ENCODE data around the gene LRRFIP1. TPM values are rescaled to one million over a fixed set of nuclear protein-coding genes. Genes with fewer than 3 reads are reported as not detected.

The LRRFIP1 gene
- total and polyA plus RNA-seq, 2 donors (not counting 1 experiment from before 2014, with no cell fraction given), result 42.0 to 139 TPM

GRCh38 chr2:237824085-237824484, 196.7 kb downstream of the LRRFIP1 start:
- Histone ChIP-seq H3K4me2 (replicated peaks; ENCODE audit: low read depth, low read length, poor library complexity, severe bottlenecking) (no peak overlapping the region), H3K9me3 (ENCODE audit: control extremely low read depth in 1 of 3, control insufficient read depth in 2 of 3, insufficient read depth in 1 of 3, low read length in 2 of 3) (no peaks in the 10 kb centered on the region), H3K4me3 (ENCODE audit: control extremely low read depth in 1 of 5, extremely low read depth in 1 of 5, insufficient read depth in 1 of 5, low read depth in 2 of 5, low read length in 4 of 5) (no peak overlapping the region), H3K27ac (ENCODE audit: low read length in 2 of 2) (no peak overlapping the region), H3K9ac (ENCODE audit: low read length) (no peak overlapping the region), H2AFZ (ENCODE audit: insufficient read depth, low read depth, low read length, poor library complexity, severe bottlenecking) (no peak overlapping the region), H3K4me1 (ENCODE audit: control insufficient read depth in 2 of 2, insufficient read depth in 2 of 2, low read length in 2 of 2) (no peaks in the 10 kb centered on the region), H3K36me3 (replicated peaks in 1 of 2; ENCODE audit: control extremely low read depth in 1 of 2, control insufficient read depth in 1 of 2, extremely low read depth in 1 of 2, insufficient read depth in 2 of 2, low read length in 1 of 2) (no peaks in the 10 kb centered on the region), H3K79me2 (ENCODE audit: control insufficient read depth, insufficient read depth, low read length) (no peaks in the 10 kb centered on the region), H3K27me3 (replicated peaks in 1 of 4; ENCODE audit: control extremely low read depth in 1 of 4, control insufficient read depth in 3 of 4, insufficient read depth in 4 of 4, low read length in 3 of 4) (no peaks in the 10 kb centered on the region), H4K20me1 (ENCODE audit: control insufficient read depth, insufficient read depth, low read length, poor library complexity, severe bottlenecking) (no peaks in the 10 kb centered on the region)
- no peak overlapping the region for H3K4me3 Mint-ChIP-seq
- intact Hi-C loops (cut with micrococcal nuclease), result no loop called here
- H3K27ac Mint-ChIP-seq, result no peak overlapping the region
- H3K4me1 Mint-ChIP-seq, result no peaks in the 10 kb centered on the region
- ATAC-seq (ENCODE audit: low read depth) (no peak), DNase-seq (no peak)
- no peaks in the 10 kb centered on the region for H3K9me3 Mint-ChIP-seq (ENCODE audit: insufficient read depth)
- no peaks in the 10 kb centered on the region for H3K27me3 Mint-ChIP-seq
- no peak for TF ChIP-seq EZH2 (IDR thresholded peaks at IDR 0.05; ENCODE audit: borderline replicate concordance, insufficient read depth, low read depth, low read length, poor library complexity, severe bottlenecking)
- TF ChIP-seq CTCF (IDR thresholded peaks at IDR 0.05), result no peak
- POLR2A ChIA-PET, result no interaction called here
- 100% methylated on average over 2 of the region's 6 CpGs for WGBS (ENCODE audit: insufficient coverage)
- CTCF ChIA-PET, result interaction anchor here (0.5 kb wide), 1 partner anchor 160 kb away, joined by 7 read pairs; no protein-coding TSS in a partner anchor

- H3K4me3 Mint-ChIP-seq, result no peak overlapping the region
- H3K27me3 Mint-ChIP-seq, result no peaks in the 10 kb centered on the region
- Histone ChIP-seq H3K27me3 (replicated peaks in 1 of 4; ENCODE audit: control extremely low read depth in 1 of 4, control insufficient read depth in 3 of 4, insufficient read depth in 4 of 4, low read length in 3 of 4) (no peaks in the 10 kb centered on the region), H3K4me2 (replicated peaks; ENCODE audit: low read depth, low read length, poor library complexity, severe bottlenecking) (no peak overlapping the region), H3K4me3 (ENCODE audit: control extremely low read depth in 1 of 5, extremely low read depth in 1 of 5, insufficient read depth in 1 of 5, low read depth in 2 of 5, low read length in 4 of 5) (no peak overlapping the region), H4K20me1 (ENCODE audit: control insufficient read depth, insufficient read depth, low read length, poor library complexity, severe bottlenecking) (no peaks in the 10 kb centered on the region), H3K4me1 (ENCODE audit: control insufficient read depth in 2 of 2, insufficient read depth in 2 of 2, low read length in 2 of 2) (no peaks in the 10 kb centered on the region), H3K36me3 (replicated peaks in 1 of 2; ENCODE audit: control extremely low read depth in 1 of 2, control insufficient read depth in 1 of 2, extremely low read depth in 1 of 2, insufficient read depth in 2 of 2, low read length in 1 of 2) (no peaks in the 10 kb centered on the region), H3K27ac (ENCODE audit: low read length in 2 of 2) (no peak overlapping the region), H3K9ac (ENCODE audit: low read length) (no peak overlapping the region), H3K79me2 (ENCODE audit: control insufficient read depth, insufficient read depth, low read length) (no peaks in the 10 kb centered on the region), H2AFZ (ENCODE audit: insufficient read depth, low read depth, low read length, poor library complexity, severe bottlenecking) (no peak overlapping the region), H3K9me3 (ENCODE audit: control extremely low read depth in 1 of 3, control insufficient read depth in 2 of 3, insufficient read depth in 1 of 3, low read length in 2 of 3) (no peaks in the 10 kb centered on the region)
- no CpG with 5 or more reads among the region's 3 CpGs for WGBS (ENCODE audit: insufficient coverage)
- no peaks in the 10 kb centered on the region for H3K9me3 Mint-ChIP-seq (ENCODE audit: insufficient read depth)
- H3K4me1 Mint-ChIP-seq, result no peaks in the 10 kb centered on the region
- ATAC-seq (ENCODE audit: low read depth) (no peak), DNase-seq (no peak)
- intact Hi-C loops (cut with micrococcal nuclease), result no loop called here
- CTCF ChIA-PET, result no interaction called here
- no peak overlapping the region for H3K27ac Mint-ChIP-seq
- no peak for TF ChIP-seq CTCF (IDR thresholded peaks at IDR 0.05)
- TF ChIP-seq EZH2 (IDR thresholded peaks at IDR 0.05; ENCODE audit: borderline replicate concordance, insufficient read depth, low read depth, low read length, poor library complexity, severe bottlenecking), result no peak
- POLR2A ChIA-PET, result no interaction called here
Observed at GRCh38 chr2:237827421-237827987, 200.1 kb downstream of the LRRFIP1 start.

Other genes starting within 250 kb of the LRRFIP1 start
- gene COL6A3, start 213.4 kb upstream of the LRRFIP1 start, total RNA-seq, result 0.10 and 0.22 TPM in 2 replicates
- gene COL6A3, start 213.4 kb upstream of the LRRFIP1 start, polyA plus RNA-seq, result 0.01 and 0.03 TPM in 2 replicates
- not detected in 2 replicates for gene MLPH, start 140.3 kb upstream of the LRRFIP1 start, total RNA-seq
- not detected in 2 replicates for gene MLPH, start 140.3 kb upstream of the LRRFIP1 start, polyA plus RNA-seq
- not detected in 2 replicates for gene PRLH, start 61.0 kb upstream of the LRRFIP1 start, total RNA-seq
- not detected in 2 replicates for gene PRLH, start 61.0 kb upstream of the LRRFIP1 start, polyA plus RNA-seq
- not detected in 2 replicates for gene RAB17, start 36.9 kb upstream of the LRRFIP1 start, total RNA-seq
- not detected in 2 replicates for gene RAB17, start 36.9 kb upstream of the LRRFIP1 start, polyA plus RNA-seq
- 1.2 and 1.3 TPM in 2 replicates for gene RBM44, start 171.2 kb downstream of the LRRFIP1 start, total RNA-seq
- 0.39 and 0.76 TPM in 2 replicates for gene RBM44, start 171.2 kb downstream of the LRRFIP1 start, polyA plus RNA-seq
- gene RAMP1, start 232.0 kb downstream of the LRRFIP1 start, total RNA-seq, result 12.4 and 15.7 TPM in 2 replicates
- gene RAMP1, start 232.0 kb downstream of the LRRFIP1 start, polyA plus RNA-seq, result 0.37 TPM in 1 of 2 replicates, not detected in the other